Measurements from ENCODE around the gene DISC1. TPM values are rescaled to one million over a fixed set of nuclear protein-coding genes. Genes with fewer than 3 reads are reported as not detected.

Gene DISC1
- total and polyA plus RNA-seq, 7 donors = 1.2 to 14.1 (median 5.8) TPM

DNA sequence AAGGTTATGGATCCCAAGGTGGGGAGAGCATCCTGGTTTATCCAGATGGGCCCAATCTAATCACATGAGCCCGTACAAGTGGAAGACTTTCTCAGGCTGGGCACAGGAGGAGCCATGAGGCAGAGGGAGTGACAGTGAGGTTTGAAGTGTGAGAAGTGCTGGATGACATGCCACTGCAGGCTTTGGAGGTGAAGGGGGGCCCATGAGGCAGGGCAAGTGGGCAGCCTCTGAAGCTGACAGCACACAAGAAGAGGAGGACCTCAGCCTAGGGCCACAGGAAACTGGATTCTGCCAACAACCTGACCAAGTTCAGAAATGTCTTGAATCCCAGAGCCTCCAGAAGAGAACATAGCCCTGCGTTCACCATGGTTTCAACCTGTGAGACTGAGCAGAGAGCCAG is 311.6 kb downstream of the DISC1 start:
- no peak overlapping the region for H3K27ac ChIP-seq
- 94% methylated on average over 2 of the region's 2 CpGs for WGBS, 2 donors
- TF ChIP-seq POLR2AphosphoS5 (IDR thresholded peaks at IDR 0.05) (no peak), POLR2A (IDR thresholded peaks at IDR 0.05) (no peak), EP300 (IDR thresholded peaks at IDR 0.05) (no peak)
- TF ChIP-seq, protein P1, sequence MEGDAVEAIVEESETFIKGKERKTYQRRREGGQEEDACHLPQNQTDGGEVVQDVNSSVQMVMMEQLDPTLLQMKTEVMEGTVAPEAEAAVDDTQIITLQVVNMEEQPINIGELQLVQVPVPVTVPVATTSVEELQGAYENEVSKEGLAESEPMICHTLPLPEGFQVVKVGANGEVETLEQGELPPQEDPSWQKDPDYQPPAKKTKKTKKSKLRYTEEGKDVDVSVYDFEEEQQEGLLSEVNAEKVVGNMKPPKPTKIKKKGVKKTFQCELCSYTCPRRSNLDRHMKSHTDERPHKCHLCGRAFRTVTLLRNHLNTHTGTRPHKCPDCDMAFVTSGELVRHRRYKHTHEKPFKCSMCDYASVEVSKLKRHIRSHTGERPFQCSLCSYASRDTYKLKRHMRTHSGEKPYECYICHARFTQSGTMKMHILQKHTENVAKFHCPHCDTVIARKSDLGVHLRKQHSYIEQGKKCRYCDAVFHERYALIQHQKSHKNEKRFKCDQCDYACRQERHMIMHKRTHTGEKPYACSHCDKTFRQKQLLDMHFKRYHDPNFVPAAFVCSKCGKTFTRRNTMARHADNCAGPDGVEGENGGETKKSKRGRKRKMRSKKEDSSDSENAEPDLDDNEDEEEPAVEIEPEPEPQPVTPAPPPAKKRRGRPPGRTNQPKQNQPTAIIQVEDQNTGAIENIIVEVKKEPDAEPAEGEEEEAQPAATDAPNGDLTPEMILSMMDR (IDR thresholded peaks at IDR 0.05) = no peak
- no peaks in the 10 kb centered on the region for H3K9me3 ChIP-seq
- no peaks in the 10 kb centered on the region for H3K27me3 ChIP-seq
- no peak for DNase-seq
- no peak overlapping the region for H3K4me3 ChIP-seq
- intact Hi-C loops (cut with DNase I) = no loop called here
- H3K36me3 ChIP-seq = no peaks in the 10 kb centered on the region
- H3K4me1 ChIP-seq = peaks cover 0 to 22% (median 2%) of the 10 kb centered on the region in 4 donors

DNA sequence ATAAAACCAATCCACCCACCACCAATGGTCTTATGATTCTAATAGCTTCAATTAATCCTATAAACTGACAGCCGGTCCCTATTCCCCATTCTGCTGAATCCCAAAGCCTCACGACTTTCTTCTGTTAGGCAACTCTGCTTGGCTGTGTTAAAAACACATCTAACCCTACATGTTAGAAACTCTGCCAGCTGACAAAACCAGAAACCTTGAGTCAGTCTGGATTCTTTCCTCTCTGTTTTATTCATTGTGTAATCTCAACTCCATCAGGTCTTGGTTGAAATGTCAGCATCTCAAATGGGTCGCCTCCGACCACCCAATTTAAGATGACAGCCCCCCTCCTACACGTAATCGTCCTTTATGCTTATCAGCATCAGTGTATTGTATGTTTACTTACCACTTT is 312.1 kb downstream of the DISC1 start:
- no peak overlapping the region for H3K4me3 ChIP-seq
- no peaks in the 10 kb centered on the region for H3K9me3 ChIP-seq
- H3K27ac ChIP-seq = no peak overlapping the region
- H3K36me3 ChIP-seq = no peaks in the 10 kb centered on the region
- DNase-seq = no peak
- WGBS, 2 donors = 93 to 94% methylated on average over 6 of the region's 6 CpGs
- H3K27me3 ChIP-seq = no peaks in the 10 kb centered on the region
- peaks cover 0 to 22% (median 2%) of the 10 kb centered on the region in 4 donors for H3K4me1 ChIP-seq
- TF ChIP-seq, protein P1 (IDR thresholded peaks at IDR 0.05) = no peak
- no peak for TF ChIP-seq POLR2A (IDR thresholded peaks at IDR 0.05)
- intact Hi-C loops (cut with DNase I) = no loop called here

DNA sequence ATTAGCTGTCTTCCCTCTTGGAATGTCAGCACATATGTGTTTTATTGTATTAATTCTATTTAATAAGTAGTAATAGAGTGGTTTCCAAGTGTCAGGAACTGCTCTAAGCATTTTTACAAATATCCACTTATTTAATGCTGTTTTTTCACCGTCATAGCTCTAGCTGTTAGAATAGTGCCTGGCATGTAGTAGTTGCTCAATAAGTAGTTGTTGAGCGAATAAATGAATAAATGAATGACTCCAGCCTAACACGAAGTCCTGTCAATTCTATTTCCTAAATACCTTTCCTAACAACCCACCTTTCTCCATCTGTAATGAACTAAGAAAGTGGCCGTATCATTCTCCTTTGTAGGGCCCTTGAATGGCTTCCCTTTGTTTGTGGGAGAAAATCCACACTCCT is 312.5 kb downstream of the DISC1 start:
- 95% methylated on average over 4 of the region's 4 CpGs for WGBS, 2 donors
- intact Hi-C loops (cut with DNase I) = no loop called here
- no peaks in the 10 kb centered on the region for H3K9me3 ChIP-seq
- no peak overlapping the region for H3K27ac ChIP-seq
- DNase-seq = no peak
- H3K36me3 ChIP-seq = no peaks in the 10 kb centered on the region
- H3K4me1 ChIP-seq = peaks cover 0 to 22% (median 2%) of the 10 kb centered on the region in 4 donors
- no peak for TF ChIP-seq POLR2AphosphoS5 (IDR thresholded peaks at IDR 0.05)
- TF ChIP-seq, protein P1 (IDR thresholded peaks at IDR 0.05) = no peak
- no peak for TF ChIP-seq EP300 (IDR thresholded peaks at IDR 0.05)
- no peak for TF ChIP-seq POLR2A (IDR thresholded peaks at IDR 0.05)
- H3K4me3 ChIP-seq = no peak overlapping the region
- no peaks in the 10 kb centered on the region for H3K27me3 ChIP-seq

DNA sequence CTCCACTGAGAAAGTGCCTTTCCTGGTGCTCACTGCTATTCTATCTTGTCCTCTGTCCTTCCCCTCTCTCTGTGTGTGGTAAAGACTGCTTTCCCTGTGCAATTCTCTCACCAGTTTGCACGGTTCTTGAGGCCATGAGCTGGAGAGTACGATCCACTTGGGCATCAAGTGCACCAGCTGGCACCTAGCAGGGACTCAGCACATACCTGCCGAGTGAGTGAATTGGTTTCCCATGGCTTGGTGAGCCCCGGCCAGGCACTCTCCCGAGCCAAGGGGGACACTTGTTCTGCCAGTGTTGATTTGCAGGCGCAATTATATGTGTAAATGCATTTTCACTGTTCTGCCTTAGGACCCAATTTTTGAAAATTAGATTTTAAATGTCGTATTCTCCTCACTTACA is 313.5 kb downstream of the DISC1 start:
- intact Hi-C loops (cut with DNase I) = no loop called here
- DNase-seq = no peak
- WGBS, 2 donors = 94% methylated on average over 7 of the region's 7 CpGs
- Histone ChIP-seq H3K9me3 (no peaks in the 10 kb centered on the region), H3K36me3 (no peaks in the 10 kb centered on the region), H3K27ac (no peak overlapping the region), H3K27me3 (no peaks in the 10 kb centered on the region), H3K4me3 (no peak overlapping the region), H3K4me1 (peaks cover 0 to 15% (median 2%) of the 10 kb centered on the region in 4 donors)
- no peak for TF ChIP-seq POLR2A (IDR thresholded peaks at IDR 0.05)
- TF ChIP-seq, protein P1 (IDR thresholded peaks at IDR 0.05) = no peak
- no peak for TF ChIP-seq POLR2AphosphoS5 (IDR thresholded peaks at IDR 0.05)
- TF ChIP-seq EP300 (IDR thresholded peaks at IDR 0.05) = no peak

DNA sequence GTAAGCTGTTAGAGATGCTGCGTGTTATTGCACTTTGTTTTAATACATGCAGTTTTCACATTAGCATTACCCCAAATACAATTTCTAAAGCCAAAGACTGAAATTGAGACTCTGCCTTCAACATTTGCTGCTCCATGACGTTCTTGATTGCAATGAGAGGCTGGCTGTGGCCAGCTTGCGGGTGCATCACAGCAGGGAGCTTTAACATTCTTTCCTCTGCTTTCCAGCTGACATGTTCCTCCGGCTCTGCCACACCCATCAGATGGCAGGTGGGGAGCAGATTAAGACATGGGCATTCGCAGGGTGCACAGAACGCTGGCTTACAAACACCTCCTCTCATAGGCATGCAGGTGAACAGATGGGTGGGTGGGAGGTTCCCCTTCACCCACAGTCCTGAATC is 314.1 kb downstream of the DISC1 start:
- no peaks in the 10 kb centered on the region for H3K27me3 ChIP-seq
- no peak overlapping the region for H3K27ac ChIP-seq
- no peak overlapping the region for H3K4me3 ChIP-seq
- WGBS, 2 donors = 55 to 86% methylated on average over 6 of the region's 6 CpGs
- TF ChIP-seq EP300 (IDR thresholded peaks at IDR 0.05) (no peak), POLR2AphosphoS5 (IDR thresholded peaks at IDR 0.05) (no peak), POLR2A (IDR thresholded peaks at IDR 0.05) (no peak)
- TF ChIP-seq, protein P1 (IDR thresholded peaks at IDR 0.05) = no peak
- no peak for DNase-seq
- no peaks in the 10 kb centered on the region for H3K36me3 ChIP-seq
- intact Hi-C loops (cut with DNase I) = no loop called here
- peaks cover 0 to 9% (median 2%) of the 10 kb centered on the region in 4 donors for H3K4me1 ChIP-seq
- H3K9me3 ChIP-seq = no peaks in the 10 kb centered on the region
